Sigmoid colon (tissue), 4 donors: ENCODE results near the gene DHX29.

Experiments used
- EP300 ChIP-seq, 4 donors: sonication (generic); formaldehyde crosslinking; IDR thresholded peaks; one replicate each; pipeline ENCODE4 v1.6.1; 2017; ENCODE audit warnings: antibody characterized with exemption in 4 of 4
- POLR2A ChIP-seq, 2 donors: fragments of 450-650 bp; IDR thresholded peaks; one replicate each; pipeline ENCODE4 v1.6.1; 2016; ENCODE audit warnings: antibody characterized with exemption in 2 of 2, mild to moderate bottlenecking in 2 of 2, moderate library complexity in 2 of 2
- POLR2AphosphoS5 ChIP-seq, 4 donors: sonication (generic); formaldehyde crosslinking; IDR thresholded peaks; one replicate each; pipeline ENCODE4 v1.6.1; 2017; ENCODE audit warnings: antibody characterized with exemption in 4 of 4
- TF ChIP-seq, protein P1 (sequence below), 4 experiments: fragments of 450-650 bp in 3 of 4; fragments of 200-600 bp in 1 of 4; IDR thresholded peaks; one replicate each; pipeline ENCODE4 v1.5.1; 2016 to 2019; ENCODE audit warnings: antibody characterized with exemption in 4 of 4, mild to moderate bottlenecking in 3 of 4, moderate library complexity in 2 of 4

DNA sequence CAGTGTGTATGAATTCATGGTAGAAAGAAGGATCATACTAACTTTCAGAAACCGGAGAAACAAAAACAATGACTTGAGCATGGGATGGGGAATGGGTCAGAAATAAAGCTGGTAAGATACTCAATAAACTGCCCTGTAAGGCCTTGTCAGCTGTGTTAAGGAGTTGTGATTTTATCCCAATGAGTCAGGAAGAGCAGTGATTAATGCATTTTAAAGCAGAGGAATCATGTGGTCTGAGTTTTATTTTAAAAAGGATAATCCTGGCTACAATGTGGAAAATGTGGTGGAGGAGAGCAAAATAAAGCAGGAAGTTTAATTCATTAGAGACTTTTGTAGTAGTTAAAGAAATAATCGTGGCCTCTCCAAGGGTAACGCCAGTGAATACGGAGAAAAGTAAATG lies 28.7 kb downstream of the DHX29 start:
- TF ChIP-seq POLR2A (IDR thresholded peaks at IDR 0.05), result no peak
- TF ChIP-seq, protein P1, sequence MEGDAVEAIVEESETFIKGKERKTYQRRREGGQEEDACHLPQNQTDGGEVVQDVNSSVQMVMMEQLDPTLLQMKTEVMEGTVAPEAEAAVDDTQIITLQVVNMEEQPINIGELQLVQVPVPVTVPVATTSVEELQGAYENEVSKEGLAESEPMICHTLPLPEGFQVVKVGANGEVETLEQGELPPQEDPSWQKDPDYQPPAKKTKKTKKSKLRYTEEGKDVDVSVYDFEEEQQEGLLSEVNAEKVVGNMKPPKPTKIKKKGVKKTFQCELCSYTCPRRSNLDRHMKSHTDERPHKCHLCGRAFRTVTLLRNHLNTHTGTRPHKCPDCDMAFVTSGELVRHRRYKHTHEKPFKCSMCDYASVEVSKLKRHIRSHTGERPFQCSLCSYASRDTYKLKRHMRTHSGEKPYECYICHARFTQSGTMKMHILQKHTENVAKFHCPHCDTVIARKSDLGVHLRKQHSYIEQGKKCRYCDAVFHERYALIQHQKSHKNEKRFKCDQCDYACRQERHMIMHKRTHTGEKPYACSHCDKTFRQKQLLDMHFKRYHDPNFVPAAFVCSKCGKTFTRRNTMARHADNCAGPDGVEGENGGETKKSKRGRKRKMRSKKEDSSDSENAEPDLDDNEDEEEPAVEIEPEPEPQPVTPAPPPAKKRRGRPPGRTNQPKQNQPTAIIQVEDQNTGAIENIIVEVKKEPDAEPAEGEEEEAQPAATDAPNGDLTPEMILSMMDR (IDR thresholded peaks at IDR 0.05), result no peak
- no peak for TF ChIP-seq POLR2AphosphoS5 (IDR thresholded peaks at IDR 0.05)
- no peak for TF ChIP-seq EP300 (IDR thresholded peaks at IDR 0.05)
